ENCODE measurements around the gene INHBE. TPM values are rescaled to one million over a fixed set of nuclear protein-coding genes. Genes with fewer than 3 reads are reported as not detected.

INHBE gene
- total RNA-seq, 4 donors from 2014 or later, result not detected

DNA sequence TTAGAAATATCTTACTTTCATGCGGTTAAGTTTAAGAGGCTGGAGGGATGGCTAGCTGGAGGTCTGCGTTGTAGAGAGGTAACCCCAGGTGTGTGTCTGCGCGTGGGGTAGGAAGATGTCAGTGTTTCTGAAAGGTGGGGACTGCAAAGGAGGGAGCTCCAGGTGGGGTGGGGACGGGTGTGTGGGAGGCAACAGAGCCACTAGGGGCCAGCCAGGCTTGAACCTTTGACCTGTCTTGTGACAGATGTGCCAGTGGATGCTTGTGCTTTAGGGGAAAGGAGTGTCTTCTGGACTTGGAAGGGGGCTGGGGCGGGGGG, 5.3 kb downstream of the INHBE start:
- TF ChIP-seq, protein P1, sequence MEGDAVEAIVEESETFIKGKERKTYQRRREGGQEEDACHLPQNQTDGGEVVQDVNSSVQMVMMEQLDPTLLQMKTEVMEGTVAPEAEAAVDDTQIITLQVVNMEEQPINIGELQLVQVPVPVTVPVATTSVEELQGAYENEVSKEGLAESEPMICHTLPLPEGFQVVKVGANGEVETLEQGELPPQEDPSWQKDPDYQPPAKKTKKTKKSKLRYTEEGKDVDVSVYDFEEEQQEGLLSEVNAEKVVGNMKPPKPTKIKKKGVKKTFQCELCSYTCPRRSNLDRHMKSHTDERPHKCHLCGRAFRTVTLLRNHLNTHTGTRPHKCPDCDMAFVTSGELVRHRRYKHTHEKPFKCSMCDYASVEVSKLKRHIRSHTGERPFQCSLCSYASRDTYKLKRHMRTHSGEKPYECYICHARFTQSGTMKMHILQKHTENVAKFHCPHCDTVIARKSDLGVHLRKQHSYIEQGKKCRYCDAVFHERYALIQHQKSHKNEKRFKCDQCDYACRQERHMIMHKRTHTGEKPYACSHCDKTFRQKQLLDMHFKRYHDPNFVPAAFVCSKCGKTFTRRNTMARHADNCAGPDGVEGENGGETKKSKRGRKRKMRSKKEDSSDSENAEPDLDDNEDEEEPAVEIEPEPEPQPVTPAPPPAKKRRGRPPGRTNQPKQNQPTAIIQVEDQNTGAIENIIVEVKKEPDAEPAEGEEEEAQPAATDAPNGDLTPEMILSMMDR (IDR thresholded peaks at IDR 0.05; ENCODE audit: low read depth), result no peak

DNA sequence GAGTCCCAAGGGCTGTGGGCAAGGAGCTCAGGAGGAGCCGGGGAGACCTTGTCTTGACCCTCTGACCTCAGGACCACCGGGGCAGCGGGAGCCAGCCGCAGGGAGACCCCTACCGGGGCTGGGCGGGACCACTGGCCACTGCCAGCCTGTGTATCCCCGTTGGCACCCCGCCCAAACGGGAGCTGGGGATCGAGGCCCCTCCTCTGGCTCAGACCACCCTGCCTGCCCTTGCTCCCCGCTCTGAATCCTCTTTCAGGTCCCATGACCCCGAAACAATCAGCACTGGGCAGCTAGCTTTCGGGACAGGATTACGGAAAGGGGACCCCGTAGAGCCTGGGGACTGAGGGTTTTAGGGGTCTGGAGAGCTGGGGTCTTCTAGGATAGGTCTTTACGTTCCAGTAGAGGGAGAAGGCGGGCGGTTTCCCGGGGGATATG, 5.8 kb downstream of the INHBE start:
- TF ChIP-seq, protein P1 (IDR thresholded peaks at IDR 0.05; ENCODE audit: low read depth), result no peak

DNA sequence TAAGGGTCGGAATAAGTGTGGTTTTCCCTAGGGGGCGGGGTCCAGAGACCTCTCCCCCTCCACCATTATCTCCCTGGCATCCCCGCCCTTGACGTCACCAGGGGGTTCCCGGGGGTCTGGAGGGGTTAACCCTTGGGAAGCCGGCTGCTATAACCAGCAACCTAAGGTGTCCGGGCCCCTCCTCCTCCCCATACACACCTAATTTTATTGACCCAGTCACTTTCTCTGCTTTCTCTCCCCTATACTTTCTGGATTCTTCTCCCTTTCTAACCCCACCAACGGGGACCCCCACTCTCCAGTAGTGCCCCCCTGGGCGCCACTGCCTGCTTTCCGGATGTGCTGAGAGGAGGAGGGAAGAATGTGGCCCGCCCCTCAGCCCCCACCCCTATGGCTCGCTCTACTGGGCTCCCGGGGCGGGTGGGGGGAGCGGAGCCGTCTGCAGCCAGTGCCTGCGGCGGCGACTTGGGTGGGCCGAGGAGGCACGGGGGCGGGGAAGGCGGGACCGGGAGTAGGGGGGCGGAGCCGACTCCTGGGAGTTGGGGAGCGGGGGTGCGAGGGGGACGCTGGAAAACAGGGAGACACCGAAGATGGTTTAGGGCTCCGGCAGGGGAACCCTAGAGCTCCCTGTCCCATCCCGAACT, 6.3 kb downstream of the INHBE start:
- TF ChIP-seq, protein P1 (IDR thresholded peaks at IDR 0.05; ENCODE audit: low read depth), result no peak

DNA sequence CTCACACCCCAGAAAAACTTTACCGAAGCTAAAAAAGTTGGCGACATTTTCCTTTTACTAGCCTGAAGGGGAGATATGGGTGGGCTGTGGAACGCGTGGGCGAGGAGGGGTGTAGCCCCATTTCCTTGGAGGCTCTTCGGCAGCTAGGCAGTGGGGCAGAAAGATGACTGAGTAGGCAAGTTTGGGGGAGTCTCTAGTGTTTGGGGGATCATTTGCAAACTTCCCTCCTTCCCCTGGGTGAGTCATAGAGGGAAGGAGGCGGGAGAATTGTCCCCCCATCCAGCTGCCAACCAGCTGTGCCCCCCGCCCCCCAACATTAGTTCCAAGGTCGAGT, 6.8 kb downstream of the INHBE start:
- TF ChIP-seq, protein P1 (IDR thresholded peaks at IDR 0.05; ENCODE audit: low read depth), result no peak

DNA sequence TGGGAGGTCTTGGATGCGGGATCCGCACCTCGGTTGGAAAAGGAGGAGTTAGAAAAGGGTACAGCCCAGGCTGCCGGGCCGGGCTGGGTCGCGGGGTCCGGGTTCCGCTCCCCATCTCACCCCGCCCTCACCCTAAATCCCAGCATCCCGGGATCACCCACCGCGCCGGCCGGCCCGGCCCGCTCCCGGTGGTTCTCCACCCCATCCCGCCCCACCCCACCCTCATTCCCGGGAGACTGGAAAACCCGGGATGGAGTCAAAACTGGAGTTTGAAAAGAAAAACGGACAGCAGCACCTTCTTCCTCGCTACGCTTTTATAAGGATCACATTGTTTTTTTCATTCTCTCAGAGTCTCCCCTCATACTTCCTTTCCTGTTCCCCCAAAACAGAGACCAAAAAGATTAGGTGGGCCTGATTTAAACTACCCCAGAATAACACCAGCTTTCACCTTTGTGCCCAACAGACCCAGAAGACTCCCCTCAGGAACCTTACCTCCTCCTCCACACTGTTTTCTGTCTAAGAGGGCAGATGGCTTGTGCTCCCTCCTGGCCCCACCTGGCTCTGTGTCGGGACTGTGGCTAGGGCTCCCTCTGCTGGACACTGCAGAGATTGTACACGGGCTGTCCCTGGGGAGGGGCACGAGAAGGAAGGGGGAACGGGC, 7.3 kb downstream of the INHBE start:
- TF ChIP-seq, protein P1 (IDR thresholded peaks at IDR 0.05; ENCODE audit: low read depth), result no peak

DNA sequence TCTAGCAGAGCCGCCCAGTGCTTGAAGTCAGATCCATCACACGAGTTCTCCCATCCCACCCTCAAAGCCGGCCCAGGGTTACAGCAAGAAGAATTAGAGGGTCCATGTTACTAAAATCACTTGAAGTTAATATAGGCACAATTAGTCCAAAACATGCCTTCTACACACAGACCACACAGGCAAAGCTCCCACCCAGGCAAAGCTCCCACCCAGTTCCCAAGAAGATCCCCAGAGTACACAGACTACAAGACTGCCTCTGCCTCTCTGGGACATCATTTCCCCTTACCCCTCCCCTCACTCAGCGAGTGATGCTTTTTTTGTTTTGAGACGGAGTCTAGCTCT, 7.8 kb downstream of the INHBE start:
- TF ChIP-seq, protein P1 (IDR thresholded peaks at IDR 0.05; ENCODE audit: low read depth), result no peak

DNA sequence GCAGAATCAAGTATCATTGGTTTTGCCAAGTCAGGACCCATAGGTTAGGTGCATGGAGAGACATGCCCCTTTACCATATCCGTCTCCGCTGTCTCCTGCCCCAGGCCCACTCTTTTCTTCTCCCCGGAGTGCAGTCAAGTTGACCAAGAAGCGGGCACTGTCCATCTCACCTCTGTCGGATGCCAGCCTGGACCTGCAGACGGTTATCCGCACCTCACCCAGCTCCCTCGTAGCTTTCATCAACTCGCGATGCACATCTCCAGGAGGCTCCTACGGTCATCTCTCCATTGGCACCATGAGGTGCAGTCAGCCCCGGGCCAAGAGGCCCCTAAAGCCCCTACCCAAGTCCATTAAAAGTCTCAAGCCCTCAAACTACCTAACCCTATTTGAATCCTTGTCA, 9.5 kb downstream of the INHBE start:
- TF ChIP-seq, protein P1 (IDR thresholded peaks at IDR 0.05; ENCODE audit: low read depth), result no peak

Measured in subcutaneous adipose tissue (tissue), 4 donors.